ENCODE measurements around the gene CGRRF1.

Gene CGRRF1

GRCh38 chr14:54579621-54580020, 69.9 kb downstream of the CGRRF1 start:
- Histone ChIP-seq H4K20me1 (ENCODE audit: insufficient read depth, low read length, poor library complexity, severe bottlenecking) (no peaks in the 10 kb centered on the region), H2AFZ (ENCODE audit: low read length) (no peak overlapping the region), H3K36me3 (ENCODE audit: insufficient read depth, low read length) (no peaks in the 10 kb centered on the region), H3K9ac (ENCODE audit: low read depth, low read length, poor library complexity, severe bottlenecking) (no peak overlapping the region), H3K79me2 (ENCODE audit: insufficient read depth, low read length) (no peaks in the 10 kb centered on the region), H3K9me2 (replicated peaks; ENCODE audit: low read depth, low read length) (no peaks in the 10 kb centered on the region), H3K4me3 (ENCODE audit: low read length, poor library complexity, severe bottlenecking) (no peak overlapping the region), H3K27me3 (ENCODE audit: insufficient read depth, low read length, poor library complexity, severe bottlenecking) (no peaks in the 10 kb centered on the region), H3F3A (ENCODE audit: low read depth) (no peaks in the 10 kb centered on the region), H3K4me2 (ENCODE audit: low read depth, low read length, poor library complexity, severe bottlenecking) (no peak overlapping the region), H3K4me1 (ENCODE audit: insufficient read depth, low read length, poor library complexity, severe bottlenecking) (peaks cover 8% of the 10 kb centered on the region), H3K9me3 (ENCODE audit: insufficient read depth, low read depth, low read length) (no peaks in the 10 kb centered on the region)
- TF ChIP-seq EZH2phosphoT487 (IDR thresholded peaks at IDR 0.05; ENCODE audit: borderline replicate concordance): no peak
- no peak for TF ChIP-seq CTCF (conservative IDR thresholded peaks at IDR 0.05; ENCODE audit: low read length)

- Histone ChIP-seq H3K4me1 (ENCODE audit: insufficient read depth, low read length, poor library complexity, severe bottlenecking) (no peaks in the 10 kb centered on the region), H4K20me1 (ENCODE audit: insufficient read depth, low read length, poor library complexity, severe bottlenecking) (no peaks in the 10 kb centered on the region), H3K36me3 (ENCODE audit: insufficient read depth, low read length) (no peaks in the 10 kb centered on the region), H3K9me3 (ENCODE audit: insufficient read depth, low read depth, low read length) (no peaks in the 10 kb centered on the region), H3F3A (ENCODE audit: low read depth) (no peaks in the 10 kb centered on the region), H3K4me2 (ENCODE audit: low read depth, low read length, poor library complexity, severe bottlenecking) (no peak overlapping the region), H3K79me2 (ENCODE audit: insufficient read depth, low read length) (no peaks in the 10 kb centered on the region), H2AFZ (ENCODE audit: low read length) (no peak overlapping the region), H3K9me2 (replicated peaks; ENCODE audit: low read depth, low read length) (no peaks in the 10 kb centered on the region), H3K27me3 (ENCODE audit: insufficient read depth, low read length, poor library complexity, severe bottlenecking) (no peaks in the 10 kb centered on the region), H3K4me3 (ENCODE audit: low read length, poor library complexity, severe bottlenecking) (no peak overlapping the region), H3K9ac (ENCODE audit: low read depth, low read length, poor library complexity, severe bottlenecking) (no peak overlapping the region)
- TF ChIP-seq CTCF (conservative IDR thresholded peaks at IDR 0.05; ENCODE audit: low read length) (no peak), EZH2phosphoT487 (IDR thresholded peaks at IDR 0.05; ENCODE audit: borderline replicate concordance) (no peak)
Measured at GRCh38 chr14:54580933-54581332, 71.2 kb downstream of the CGRRF1 start.

- H3K9me2 ChIP-seq (replicated peaks; ENCODE audit: low read depth, low read length): no peaks in the 10 kb centered on the region
- H2AFZ ChIP-seq (ENCODE audit: low read length): no peak overlapping the region
- H3K27me3 ChIP-seq (ENCODE audit: insufficient read depth, low read length, poor library complexity, severe bottlenecking): no peaks in the 10 kb centered on the region
- H4K20me1 ChIP-seq (ENCODE audit: insufficient read depth, low read length, poor library complexity, severe bottlenecking): no peaks in the 10 kb centered on the region
- no peak overlapping the region for H3K9ac ChIP-seq (ENCODE audit: low read depth, low read length, poor library complexity, severe bottlenecking)
- H3K4me3 ChIP-seq (ENCODE audit: low read length, poor library complexity, severe bottlenecking): no peak overlapping the region
- TF ChIP-seq CTCF (conservative IDR thresholded peaks at IDR 0.05; ENCODE audit: low read length) (no peak), EZH2phosphoT487 (IDR thresholded peaks at IDR 0.05; ENCODE audit: borderline replicate concordance) (no peak)
- H3K4me2 ChIP-seq (ENCODE audit: low read depth, low read length, poor library complexity, severe bottlenecking): no peak overlapping the region
- H3K79me2 ChIP-seq (ENCODE audit: insufficient read depth, low read length): no peaks in the 10 kb centered on the region
- no peaks in the 10 kb centered on the region for H3K9me3 ChIP-seq (ENCODE audit: insufficient read depth, low read depth, low read length)
- H3F3A ChIP-seq (ENCODE audit: low read depth): no peaks in the 10 kb centered on the region
- no peaks in the 10 kb centered on the region for H3K36me3 ChIP-seq (ENCODE audit: insufficient read depth, low read length)
- no peaks in the 10 kb centered on the region for H3K4me1 ChIP-seq (ENCODE audit: insufficient read depth, low read length, poor library complexity, severe bottlenecking)
Measured at GRCh38 chr14:54582334-54582733, 72.6 kb downstream of the CGRRF1 start.

All from Loucy (cell line).